GM19328 (cell line): ENCODE data around the gene NKD2.
"Not testable (repeated sequence)": the region's sequence is repeated elsewhere in the genome, so short reads cannot be mapped to it uniquely, and the experiment has no call there.

Experiments
- ATAC-seq: cut with Tn5 transposase; IDR thresholded peaks from one replicate; pipeline ENCODE4 v1.9.1; 2021; ENCODE audit warnings: mild to moderate bottlenecking, moderate library complexity; ENCODE audit not compliant: unreplicated experiment

Gene NKD2

GRCh38 chr5:1012313-1012841, 3.8 kb downstream of the NKD2 start:
- no peak for ATAC-seq

- no peak for ATAC-seq
Measured at GRCh38 chr5:1012900-1013237, 4.3 kb downstream of the NKD2 start.

- ATAC-seq: no peak
Measured at GRCh38 chr5:1013238-1013947, 4.8 kb downstream of the NKD2 start.

GRCh38 chr5:1013948-1014301, 5.3 kb downstream of the NKD2 start:
- ATAC-seq: no peak

GRCh38 chr5:1014346-1014745, 5.7 kb downstream of the NKD2 start:
- no peak for ATAC-seq

- no peak for ATAC-seq
Measured at GRCh38 chr5:1014781-1015221, 6.2 kb downstream of the NKD2 start.

- no peak for ATAC-seq
Measured at GRCh38 chr5:1015507-1015906, 6.9 kb downstream of the NKD2 start.

GRCh38 chr5:1016036-1016435, 7.4 kb downstream of the NKD2 start:
- ATAC-seq: no peak

- ATAC-seq: no peak
Measured at GRCh38 chr5:1016476-1016875, 7.9 kb downstream of the NKD2 start.

GRCh38 chr5:1017056-1017455, 8.5 kb downstream of the NKD2 start:
- ATAC-seq: no peak

GRCh38 chr5:1017691-1018455, 9.3 kb downstream of the NKD2 start:
- no peak for ATAC-seq

GRCh38 chr5:1018596-1018995, 10.0 kb downstream of the NKD2 start:
- ATAC-seq: no peak

GRCh38 chr5:1019001-1019905, 10.7 kb downstream of the NKD2 start:
- ATAC-seq: no peak

- no peak for ATAC-seq
Measured at GRCh38 chr5:1020452-1020961, 11.9 kb downstream of the NKD2 start.

- ATAC-seq: no peak
Measured at GRCh38 chr5:1021136-1021968, 12.8 kb downstream of the NKD2 start.

- not testable (repeated sequence) for ATAC-seq
Measured at GRCh38 chr5:1021969-1022336, 13.4 kb downstream of the NKD2 start.

GRCh38 chr5:1026700-1027621, 18.4 kb downstream of the NKD2 start:
- no peak for ATAC-seq

GRCh38 chr5:1027631-1028441, 19.2 kb downstream of the NKD2 start:
- ATAC-seq: no peak
